Right renal pelvis (tissue), 4 donors: ENCODE data around the gene RNF145. TPM values are rescaled to one million over a fixed set of nuclear protein-coding genes. Genes with fewer than 3 reads are reported as not detected.
"Not testable (repeated sequence)": the region's sequence is repeated elsewhere in the genome, so short reads cannot be mapped to it uniquely, and the experiment has no call there.

Source experiments
- DNase-seq, 4 donors: peaks; one replicate each; pipeline ENCODE4 v3.0.0-alpha.2; 2013; ENCODE audit warnings: low read depth in 4 of 4, low spot score in 3 of 4, missing footprints in 1 of 4
- polyA plus RNA-seq, 4 donors: library from polyadenylated mRNA; unstranded; fragments of 120-200 nt; gene quantifications; one replicate each; pipeline ENCODE4 v1.2.1, GENCODE V29; 2013; ENCODE audit not compliant: insufficient read length in 4 of 4

The RNF145 gene, protein sequence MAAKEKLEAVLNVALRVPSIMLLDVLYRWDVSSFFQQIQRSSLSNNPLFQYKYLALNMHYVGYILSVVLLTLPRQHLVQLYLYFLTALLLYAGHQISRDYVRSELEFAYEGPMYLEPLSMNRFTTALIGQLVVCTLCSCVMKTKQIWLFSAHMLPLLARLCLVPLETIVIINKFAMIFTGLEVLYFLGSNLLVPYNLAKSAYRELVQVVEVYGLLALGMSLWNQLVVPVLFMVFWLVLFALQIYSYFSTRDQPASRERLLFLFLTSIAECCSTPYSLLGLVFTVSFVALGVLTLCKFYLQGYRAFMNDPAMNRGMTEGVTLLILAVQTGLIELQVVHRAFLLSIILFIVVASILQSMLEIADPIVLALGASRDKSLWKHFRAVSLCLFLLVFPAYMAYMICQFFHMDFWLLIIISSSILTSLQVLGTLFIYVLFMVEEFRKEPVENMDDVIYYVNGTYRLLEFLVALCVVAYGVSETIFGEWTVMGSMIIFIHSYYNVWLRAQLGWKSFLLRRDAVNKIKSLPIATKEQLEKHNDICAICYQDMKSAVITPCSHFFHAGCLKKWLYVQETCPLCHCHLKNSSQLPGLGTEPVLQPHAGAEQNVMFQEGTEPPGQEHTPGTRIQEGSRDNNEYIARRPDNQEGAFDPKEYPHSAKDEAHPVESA
- 100 to 1,000 TPM in 3 of 4 donors, 10 to 100 TPM in 1; 93.5 to 116 (median 112) TPM for polyA plus RNA-seq

DNA sequence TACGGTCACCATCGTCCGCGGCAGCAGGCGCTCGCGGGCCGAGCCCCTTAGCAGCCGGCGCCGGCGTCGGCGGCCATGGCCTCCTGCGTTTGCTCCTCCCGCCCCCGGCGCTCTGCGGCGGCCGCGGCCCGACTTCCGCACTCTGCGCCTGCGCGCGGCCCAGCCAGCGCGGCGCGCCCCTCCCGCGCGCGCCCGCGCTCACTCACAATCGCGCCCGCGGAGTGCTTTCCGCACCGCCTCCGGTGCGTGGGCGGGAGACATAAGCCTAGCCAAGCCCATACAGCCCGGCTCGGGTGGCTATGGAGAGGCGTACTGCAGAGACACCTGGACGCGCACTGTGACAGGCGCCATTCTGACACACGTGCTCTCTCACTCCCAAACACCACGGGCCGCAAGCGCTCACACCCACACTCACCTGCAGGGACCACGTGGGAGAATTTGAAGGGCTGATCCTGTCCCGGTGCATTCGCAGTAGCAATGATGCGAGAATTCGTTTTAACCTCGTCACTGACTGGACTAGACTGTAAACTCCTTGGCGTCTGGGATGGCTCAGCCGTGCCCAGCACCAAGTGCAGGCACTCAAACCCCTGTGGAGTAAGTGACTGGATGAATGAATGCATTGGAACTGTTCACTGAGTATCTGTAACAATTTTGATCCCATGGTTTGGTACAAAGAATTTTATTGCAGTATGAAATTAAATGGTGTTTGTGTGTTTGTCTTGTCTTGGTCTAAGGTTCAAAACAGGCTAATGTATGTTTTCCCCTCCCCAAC, at the start of gene RNF145:
TSS of gene RNF145 (minus strand) at position 116 of the 772 bp plus-strand sequence. CDS start 5,936 bp downstream, outside the sequence.
- DNase-seq, result peak; percentile 71 to 82 (median 76)

DNA sequence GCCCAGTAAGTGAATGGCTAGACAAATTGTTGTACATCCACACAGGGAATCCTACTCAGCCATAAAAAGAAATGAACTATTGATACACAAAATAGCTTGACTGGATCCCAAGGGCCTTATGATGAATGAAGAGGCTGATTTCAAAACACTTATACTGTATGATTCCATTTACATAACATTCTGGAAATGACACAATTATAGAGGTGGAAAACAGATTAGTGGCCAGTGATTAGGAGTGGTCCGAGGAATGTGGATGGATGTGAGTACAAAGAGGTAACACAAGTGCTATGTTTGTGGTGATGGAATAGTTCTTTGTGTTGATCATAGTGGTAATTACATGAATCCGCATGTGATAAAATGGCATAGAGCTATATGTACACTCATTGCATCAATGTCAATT, 49.0 kb upstream of the RNF145 start:
- no peak for DNase-seq

DNA sequence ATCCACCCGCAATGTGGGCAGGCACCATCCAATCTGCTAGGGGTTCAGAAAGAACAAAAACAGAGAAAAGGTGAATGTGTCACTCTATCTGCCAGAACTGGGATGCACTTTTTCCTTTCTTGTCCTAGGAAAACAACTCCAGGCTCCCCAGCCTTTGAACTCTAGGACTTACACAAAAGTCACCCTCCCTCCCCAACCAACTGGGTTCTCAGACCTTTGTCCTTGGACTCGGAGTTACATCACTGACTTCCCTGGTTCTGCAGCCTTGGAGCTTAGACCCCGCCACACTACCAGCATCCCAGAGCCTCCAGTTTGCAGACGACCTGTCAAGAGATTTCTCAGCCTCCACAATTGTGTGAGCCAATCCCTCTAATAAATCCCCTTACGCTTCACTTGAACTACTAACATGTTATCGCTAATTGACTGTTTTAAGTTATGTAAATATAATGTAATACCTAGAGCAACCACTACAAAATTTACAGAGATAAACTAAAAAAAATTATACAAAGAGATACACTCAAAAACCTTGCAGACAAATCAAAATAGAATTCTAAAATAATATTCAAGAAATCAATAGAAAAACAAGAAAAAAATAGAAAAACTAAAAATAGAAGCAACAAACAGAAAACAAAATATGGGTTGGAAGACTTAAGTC, 48.4 kb upstream of the RNF145 start:
- no peak for DNase-seq

DNA sequence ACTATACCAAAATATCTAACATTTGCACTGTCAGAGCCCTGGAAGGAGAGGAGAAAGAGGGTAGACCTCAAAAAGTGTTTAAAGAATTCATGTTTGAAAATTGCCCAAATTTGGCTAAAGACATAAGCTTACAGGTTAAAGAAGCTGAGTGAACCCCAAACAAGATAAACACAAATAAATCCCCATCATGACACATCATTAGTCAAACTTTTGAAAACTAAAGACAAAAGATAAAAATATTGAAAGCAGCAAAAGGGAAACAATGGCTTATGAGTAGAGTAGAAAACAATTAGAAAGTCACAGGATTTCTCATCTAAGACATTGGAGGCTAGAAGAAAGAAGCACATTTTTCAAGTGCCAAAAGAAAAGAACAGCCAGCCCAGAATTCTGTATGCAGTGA, 47.7 kb upstream of the RNF145 start:
- DNase-seq, result no peak

DNA sequence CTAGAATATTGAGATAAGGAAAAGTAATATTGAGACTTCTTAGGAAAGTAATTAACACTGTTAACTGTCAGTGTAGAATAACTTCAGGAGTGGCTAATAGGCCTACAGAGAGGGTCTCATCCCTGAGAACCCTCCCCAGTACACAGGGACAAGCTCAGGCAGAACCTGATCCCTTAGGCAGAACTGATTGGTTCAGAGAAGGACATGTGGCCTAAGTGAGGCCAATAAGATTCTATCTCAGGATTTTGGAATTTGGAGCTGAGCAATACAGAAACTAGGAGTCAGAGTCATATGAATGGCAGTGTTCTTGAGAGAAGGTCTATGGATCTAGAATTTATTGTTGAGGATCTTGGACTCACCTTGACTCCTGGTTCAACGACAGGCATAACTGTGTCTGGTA, 42.8 kb upstream of the RNF145 start:
- no peak for DNase-seq

DNA sequence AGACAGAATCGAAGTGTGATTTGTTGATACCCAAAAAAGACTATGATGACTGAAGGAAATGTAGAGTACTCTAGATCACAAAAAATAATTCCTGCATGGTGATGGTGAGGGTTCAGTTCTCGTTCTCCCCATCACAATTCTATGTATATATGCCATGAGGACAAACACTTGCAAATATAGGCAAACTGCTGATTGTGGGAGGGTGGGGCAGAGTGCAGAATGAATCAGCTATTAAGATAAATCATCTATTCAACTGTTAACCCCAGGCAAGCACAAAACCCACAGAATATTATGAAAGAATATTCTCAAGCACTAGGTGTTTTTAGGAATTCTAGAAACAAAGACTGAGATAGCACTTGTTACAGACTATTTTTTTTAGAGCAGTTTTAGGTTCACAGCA, 39.8 kb upstream of the RNF145 start:
- DNase-seq, result no peak

DNA sequence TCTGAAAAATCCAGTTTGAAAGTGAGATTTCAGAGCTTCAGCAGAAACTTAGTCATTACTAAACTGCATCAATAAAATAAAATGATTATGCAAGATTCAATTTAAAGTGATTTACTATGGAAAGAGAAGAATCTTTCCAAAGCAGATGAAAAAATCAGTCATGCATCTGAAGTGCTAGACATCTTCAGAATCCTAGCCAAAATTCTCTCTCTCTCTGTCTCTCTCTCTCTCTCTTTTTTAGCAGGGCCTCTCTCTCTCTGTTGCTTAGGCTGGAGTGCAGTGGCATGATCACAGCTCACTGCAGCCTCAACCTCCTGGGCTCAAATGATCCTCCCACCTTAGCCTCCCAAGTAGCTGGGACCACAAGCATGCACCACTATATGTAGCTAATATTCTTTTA, 35.5 kb upstream of the RNF145 start:
- no peak for DNase-seq

DNA sequence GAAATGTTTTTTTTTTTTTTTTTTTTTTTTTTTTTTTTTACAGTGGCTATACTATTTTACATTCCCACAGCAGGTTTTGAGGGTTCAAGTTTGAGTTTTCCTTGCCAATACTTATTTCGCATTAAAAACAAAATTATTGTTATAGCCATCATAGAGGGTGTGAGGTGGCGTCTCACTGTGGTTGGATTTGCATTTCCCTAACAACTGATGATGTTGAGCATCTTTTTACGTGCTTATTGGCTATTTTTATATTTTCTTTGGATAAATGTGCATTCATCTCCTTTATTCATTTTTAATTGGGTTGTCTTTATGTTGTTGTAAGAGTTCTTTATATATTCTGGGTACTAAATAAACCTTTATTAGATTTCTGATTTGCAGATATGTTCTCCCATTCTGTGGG, 34.8 kb upstream of the RNF145 start:
- DNase-seq, result no peak

DNA sequence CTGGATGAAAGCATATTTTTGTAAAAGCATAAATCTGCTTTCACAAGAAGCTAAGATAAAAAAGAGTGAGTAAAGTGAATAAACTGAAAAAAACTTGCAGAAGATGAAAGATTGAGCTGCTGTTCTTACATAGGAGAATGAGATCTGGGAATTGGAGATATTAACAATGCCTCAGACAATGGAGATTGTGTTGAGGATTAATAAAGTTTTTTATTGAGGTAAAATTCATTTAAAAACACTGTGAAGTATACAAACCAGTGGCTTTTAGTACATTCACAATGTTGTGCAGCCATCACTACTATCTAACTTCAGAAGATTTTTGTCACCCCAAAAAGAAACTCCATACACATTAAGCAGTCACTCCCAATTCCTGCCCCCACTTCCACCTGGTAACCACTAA, 34.0 kb upstream of the RNF145 start:
- DNase-seq, result no peak

DNA sequence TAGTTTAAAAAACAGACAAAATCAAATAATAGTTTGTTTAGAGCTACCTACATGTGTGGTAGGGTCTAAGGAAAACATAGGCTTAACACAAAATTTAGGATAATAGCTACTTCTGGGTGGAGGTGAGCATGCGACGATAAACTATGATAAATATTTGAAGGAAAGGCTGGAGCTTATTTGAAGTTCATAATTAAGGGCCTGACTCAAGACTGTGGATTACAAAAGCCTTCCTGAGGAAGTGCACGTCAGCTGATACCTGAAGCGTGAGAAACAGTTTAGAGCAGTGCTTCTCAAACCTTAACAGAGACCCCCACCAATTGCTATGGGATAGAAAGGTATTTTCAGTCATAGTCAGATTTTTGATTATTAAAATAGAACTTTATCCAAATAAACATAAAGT, 33.3 kb upstream of the RNF145 start:
- no peak for DNase-seq

DNA sequence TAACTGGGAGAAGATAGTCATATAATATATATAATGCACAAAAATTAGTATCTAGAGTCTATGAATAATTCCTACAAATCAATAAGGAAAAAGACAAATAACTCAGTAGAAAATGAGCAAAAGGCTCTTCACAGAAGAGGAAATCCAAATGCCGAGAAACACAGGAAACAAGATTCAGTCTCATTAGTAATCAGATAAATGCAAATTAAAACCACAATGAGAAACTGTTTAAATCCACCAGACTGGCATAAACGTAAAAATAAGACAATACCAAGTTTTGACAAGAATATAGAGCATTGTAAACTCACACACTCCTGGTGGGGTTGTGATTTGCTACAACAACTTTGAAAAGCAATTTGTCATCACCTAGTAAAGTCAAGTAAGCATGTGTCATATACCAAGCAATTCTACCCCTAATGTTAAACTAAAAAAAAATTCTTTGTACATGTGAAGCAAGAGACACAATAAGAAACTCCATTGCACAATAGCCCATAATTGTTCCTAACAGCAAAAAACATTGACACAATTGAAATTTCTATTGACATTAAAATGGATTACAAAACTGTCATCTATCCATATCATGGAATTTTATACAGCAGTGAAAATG, 32.7 kb upstream of the RNF145 start:
- no peak for DNase-seq

DNA sequence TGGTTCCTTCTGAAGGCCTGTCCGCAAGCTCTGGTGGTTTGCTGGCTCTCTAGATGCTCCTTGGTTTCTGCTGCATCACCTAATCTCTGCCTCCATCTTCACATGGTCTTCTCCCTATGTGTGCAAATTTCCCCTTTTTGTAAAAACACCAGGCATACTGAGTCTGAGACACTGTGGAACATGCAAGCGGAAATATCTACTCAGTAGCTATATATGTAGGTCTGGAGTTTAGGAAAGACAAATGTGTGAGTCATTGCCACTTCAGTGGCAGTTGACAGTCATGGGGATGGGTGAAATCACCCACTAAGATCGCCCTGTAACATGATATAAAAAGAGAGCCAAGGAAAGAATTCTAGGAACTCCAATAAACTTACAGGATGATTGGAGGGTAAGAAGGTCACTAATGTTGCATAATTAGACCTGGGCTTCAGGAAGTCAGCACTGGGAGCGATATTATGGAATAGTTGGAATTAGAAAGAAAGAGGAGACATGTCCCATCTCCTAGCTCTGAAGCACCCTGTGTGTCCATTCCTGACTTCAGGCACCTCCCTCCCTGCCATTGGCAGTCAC, 31.0 kb upstream of the RNF145 start:
- DNase-seq, result no peak

DNA sequence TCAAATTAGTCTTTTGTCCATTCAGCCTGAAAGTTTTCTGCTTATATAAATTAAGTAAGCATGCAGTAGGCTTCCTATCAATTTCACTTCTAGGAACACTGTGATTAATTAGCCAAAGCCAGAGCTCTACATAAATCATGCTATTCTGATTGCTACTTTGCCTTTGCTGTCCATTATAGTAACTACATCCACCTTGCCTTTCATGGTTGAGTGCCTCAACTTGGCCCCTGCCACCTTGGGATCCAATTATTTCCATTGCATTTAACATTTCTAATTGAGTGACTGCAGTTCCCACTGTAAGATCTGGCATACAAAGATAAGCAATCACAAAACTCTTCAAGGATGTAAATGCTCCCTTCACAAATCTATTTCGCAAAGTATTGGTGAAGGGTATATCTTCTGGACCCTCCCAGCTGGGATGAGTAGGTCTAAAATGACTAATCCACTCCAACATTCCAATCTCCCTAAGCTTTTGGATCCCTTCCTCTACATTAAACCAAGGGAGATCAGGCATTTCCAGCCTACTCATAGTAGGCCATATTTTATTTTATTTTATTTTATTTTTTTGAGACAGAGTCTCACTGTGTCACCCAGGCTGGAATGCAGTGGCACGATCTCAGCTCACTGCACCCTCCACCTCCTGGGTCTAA, 26.6 kb upstream of the RNF145 start:
- not testable (repeated sequence) for DNase-seq

DNA sequence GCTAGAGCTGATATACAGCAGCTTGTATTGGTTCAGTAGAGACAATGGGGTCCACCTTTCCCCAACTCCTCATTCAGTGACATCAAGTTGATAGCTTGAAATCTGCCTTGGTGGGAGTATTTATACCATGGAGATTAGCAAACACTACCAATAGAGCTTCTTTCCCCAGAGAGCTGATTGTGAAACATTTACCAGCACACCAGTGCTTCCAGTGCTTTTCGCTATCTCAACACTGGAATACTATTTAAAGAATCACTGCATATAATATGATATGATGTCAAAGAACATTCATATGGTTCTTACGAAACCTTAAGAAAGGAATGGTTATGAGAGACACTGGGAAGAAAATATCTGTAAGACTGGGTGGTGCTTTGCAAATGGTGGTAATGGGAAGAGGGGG, 21.8 kb upstream of the RNF145 start:
- no peak for DNase-seq

DNA sequence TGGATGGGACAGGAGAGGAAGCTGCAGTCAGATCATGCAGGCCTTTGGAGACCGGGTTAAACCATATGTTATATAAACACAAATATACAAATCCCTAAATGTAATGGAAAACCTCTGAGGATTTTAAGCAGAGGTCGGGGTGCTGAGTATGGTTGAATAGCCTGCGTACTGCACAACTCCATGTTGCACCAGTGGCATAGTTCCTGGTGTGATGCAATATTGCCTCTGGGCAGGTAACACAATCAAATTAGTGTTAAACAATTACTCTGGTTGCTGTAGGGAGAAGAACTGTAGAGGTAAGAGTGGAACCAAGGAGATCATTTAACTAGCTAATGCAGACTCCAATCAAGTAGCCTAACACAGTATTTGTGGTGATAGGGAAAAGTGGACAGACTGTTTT, 21.3 kb upstream of the RNF145 start:
- DNase-seq, result no peak

DNA sequence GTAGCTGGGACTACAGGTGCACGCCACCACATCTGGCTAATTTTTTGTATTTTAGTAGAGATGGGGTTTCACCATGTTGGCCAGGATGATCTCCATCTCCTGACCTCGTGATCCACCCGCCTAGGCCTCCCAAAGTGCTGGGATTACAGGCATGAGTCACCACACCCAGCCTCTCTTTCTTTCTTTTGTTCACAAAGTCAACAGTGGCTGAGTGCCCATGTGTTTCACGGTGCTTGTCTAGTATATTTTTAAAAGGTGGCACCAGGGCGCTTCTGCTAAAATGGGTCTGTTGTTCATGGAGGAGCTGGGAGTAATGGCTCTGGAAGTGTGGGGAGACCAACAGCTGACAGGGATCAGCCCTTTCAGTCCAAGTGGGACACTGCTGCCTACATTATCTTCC, 18.7 kb upstream of the RNF145 start:
- not testable (repeated sequence) for DNase-seq

DNA sequence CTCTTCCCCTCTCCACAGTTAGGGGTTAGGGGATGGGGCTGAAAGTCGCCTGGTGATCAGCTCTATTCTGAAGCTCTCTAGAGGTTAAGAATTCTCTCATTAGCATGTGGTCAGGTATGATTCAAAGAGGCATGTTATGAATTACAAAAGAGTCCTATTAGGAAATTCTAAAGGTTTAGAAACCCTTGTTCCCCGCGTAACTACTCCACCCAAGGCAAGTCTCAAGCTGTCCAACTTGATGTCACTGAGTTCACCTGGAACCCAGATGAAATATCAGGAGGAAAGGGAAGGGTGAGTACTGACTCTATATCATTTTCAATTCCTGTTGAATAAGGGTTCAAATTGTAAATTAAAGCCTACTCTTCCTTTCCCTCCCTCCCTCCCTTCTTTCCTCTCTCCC, 18.1 kb upstream of the RNF145 start:
- no peak for DNase-seq

DNA sequence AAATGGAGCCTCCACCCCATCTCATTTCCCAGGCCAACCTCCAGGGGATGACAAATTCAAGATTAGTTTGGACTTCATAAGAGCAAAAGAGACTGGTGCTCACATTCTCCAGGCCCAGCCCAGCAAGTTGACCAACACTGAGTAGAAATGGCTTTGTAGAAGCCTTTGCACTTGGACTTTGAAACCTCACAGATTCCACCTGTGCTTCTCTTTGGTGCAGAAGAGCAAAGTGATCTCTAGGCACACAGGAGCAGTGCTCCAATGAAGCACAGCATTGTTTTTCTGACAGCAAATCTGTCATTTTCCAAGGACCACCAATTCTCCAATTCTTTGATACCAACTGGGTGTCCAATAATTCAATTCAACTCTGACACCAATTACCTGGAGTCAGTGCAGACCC, 17.1 kb upstream of the RNF145 start:
- no peak for DNase-seq

DNA sequence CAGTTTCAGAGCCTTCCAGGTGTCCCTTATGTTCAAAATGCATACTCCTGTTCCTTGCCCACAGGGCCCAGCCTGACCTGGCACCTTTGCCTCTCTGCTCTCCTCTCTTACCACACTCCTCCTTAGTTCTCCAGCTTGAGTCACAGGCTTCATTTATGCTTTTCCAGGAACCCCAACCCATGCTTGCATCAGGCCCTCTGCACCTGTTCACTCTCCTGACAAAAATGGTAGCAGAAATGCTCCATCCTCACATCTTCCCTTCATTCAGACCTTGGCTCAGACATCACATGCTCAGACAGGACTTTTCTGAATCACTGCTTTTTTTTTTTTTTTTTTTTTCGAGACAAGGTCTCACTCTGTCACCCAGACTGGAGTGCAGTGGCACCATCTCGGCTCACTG, 15.1 kb upstream of the RNF145 start:
- no peak for DNase-seq

DNA sequence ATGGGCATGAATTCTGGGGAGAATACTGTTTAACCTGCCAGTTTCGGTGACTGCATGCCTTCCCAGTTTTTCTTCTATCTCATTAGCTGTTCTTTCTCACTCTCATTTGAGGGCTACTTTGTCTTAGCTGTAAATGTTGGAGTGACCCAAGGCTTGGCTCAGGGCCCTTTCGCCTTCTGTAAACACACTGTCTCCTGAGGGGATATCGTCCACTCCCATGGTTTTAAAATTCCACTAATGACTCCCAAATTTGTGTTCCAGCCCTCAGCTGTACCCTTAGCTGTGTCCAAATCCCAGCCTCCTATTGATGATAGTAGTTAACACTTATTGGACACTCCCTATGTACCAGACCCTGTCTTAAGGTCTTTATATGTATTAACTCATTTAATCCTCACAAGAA, 14.1 kb upstream of the RNF145 start:
- DNase-seq, result no peak
